Stimulated activated CD8-positive, alpha-beta memory T cell treated with anti-CD3 and anti-CD28 coated beads, Interleukin-4, amount 100 ng/mL, for 1 hour (primary cell): ENCODE results near the gene INCENP.
"Not testable (repeated sequence)": the region's sequence is repeated elsewhere in the genome, so short reads cannot be mapped to it uniquely, and the experiment has no call there.

ENCODE experiments used
- DNase-seq, 2 donors: peaks; one replicate each; pipeline ENCODE4 v3.0.0-alpha.2; 2020; ENCODE audit warnings: low read depth in 2 of 2, low spot score in 1 of 2

Gene INCENP

GRCh38 chr11:62169448-62169847, 45.6 kb downstream of the INCENP start:
- no peak for DNase-seq

- DNase-seq: no peak
Observed at GRCh38 chr11:62169935-62170334, 46.1 kb downstream of the INCENP start.

- peak; percentile 30 to 46 for DNase-seq
Observed at GRCh38 chr11:62171261-62171723, 47.5 kb downstream of the INCENP start.

- DNase-seq: no peak
Observed at GRCh38 chr11:62172294-62172693, 48.5 kb downstream of the INCENP start.

GRCh38 chr11:62176766-62177165, 53.0 kb downstream of the INCENP start:
- DNase-seq: no peak

- no peak for DNase-seq
Observed at GRCh38 chr11:62179995-62180394, 56.2 kb downstream of the INCENP start.

GRCh38 chr11:62181097-62181496, 57.3 kb downstream of the INCENP start:
- no peak for DNase-seq

GRCh38 chr11:62182147-62182891, 58.5 kb downstream of the INCENP start:
- no peak for DNase-seq

GRCh38 chr11:62186195-62186594, 62.4 kb downstream of the INCENP start:
- DNase-seq: no peak

- DNase-seq: no peak
Observed at GRCh38 chr11:62190011-62190410, 66.2 kb downstream of the INCENP start, which contains the start of gene SCGB1D1. TSS of gene SCGB1D1 (plus strand) at chr11:62190216. CDS start at chr11:62190285, 69 bp downstream.

GRCh38 chr11:62193952-62194351, 70.1 kb downstream of the INCENP start:
- DNase-seq: no peak

GRCh38 chr11:62195010-62195409, 71.2 kb downstream of the INCENP start:
- DNase-seq: not testable (repeated sequence)

- DNase-seq: no peak
Observed at GRCh38 chr11:62195945-62196344, 72.1 kb downstream of the INCENP start.

GRCh38 chr11:62197400-62197799, 73.6 kb downstream of the INCENP start:
- not testable (repeated sequence) for DNase-seq

- DNase-seq: no peak
Observed at GRCh38 chr11:62201376-62201775, 77.6 kb downstream of the INCENP start.
